ENCODE results near the gene SPATA4.
A peak's percentile ranks its signal among the peaks of the same experiment; 100 is the strongest.
"Not testable (repeated sequence)": the region's sequence is repeated elsewhere in the genome, so short reads cannot be mapped to it uniquely, and the experiment has no call there.

SPATA4 gene

DNA sequence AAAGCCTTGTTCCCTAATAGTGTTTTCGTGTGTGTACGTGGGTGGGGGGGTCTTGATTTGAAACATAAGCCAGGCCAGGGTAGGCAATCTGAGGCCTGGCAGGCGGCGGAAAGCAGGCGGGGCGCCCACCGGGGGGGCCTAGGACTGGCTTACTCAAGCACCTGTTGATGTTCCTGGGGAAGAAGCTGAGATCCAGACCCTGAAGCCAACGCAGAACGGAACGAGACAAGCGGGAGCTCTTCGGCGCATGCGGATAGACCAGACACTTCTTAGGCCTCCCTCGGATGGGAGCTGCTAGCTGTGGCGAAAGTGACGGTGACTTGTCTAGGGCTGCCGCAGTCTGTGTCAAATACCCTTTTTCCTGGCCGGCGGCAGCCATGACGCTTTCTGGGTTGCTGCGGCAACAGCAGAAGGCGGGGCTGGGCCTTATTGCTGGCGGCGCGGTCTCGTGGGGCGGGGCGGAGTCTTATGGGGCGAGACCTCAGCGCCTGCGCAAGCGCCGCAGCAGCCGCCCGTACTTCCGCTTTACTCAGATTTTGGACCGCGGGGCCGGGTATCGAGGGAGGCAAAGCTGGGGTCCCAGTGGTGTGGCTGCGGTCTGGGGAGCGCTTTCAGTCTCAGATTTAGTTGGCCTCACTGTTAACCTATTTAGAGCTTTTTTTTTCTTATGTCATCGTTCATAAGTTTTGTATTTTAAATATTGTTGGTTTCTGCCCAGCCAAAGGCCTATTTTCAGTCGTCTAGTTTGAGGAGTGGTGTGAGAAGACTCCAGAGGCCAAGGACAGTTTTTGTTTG lies at the start of gene SPATA4:
Gene SPATA4, minus strand, starts transcription at position 402 of the 795 bp plus-strand sequence. Its CDS starts 23 bp downstream, at position 379.
- peak; percentile 63 for DNase-seq

DNA sequence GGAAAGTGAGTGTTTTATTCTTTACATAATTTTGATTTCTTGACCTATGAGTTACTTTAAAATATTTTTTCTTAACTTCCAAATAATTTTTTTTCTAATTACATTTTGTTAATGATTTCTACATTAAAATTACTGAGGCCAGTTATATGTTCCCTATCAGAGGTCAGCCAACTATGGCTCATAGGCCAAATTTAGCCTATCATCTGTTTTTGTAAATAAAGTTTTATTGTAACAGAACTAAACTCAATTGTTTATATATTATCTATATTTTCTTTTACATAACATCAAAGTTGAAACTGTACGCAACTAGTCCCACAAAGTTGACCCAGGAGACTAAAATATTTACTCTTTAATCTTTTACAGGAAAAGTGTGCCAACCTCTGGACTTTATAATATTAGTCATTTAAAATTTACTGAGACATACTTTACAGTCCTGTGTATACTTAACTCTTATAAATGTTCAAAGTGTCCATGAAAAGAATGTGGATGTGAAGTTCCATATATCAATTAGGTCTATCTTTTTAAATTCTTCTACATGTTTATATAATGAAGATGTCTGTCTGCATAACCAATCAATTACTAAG lies 47.5 kb upstream of the SPATA4 start:
- no peak for DNase-seq

DNA sequence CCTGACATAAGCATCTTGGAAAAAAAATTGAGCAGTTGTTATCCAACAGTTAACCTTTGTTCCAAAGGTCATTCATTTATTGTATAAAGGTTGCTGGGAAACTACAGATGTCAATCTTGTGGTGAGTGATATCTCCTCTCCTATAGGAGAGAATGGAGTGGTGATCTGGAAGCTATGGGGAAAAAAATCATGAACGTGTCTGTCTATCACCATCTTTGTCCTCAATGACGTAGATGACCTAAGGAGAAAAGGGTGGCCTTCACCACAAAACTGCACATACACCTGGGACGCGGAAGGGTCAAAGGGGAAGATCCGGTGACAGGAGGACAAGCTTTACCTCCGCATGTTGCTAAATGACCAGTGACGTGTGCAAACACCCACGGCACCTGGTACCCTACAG lies 46.3 kb upstream of the SPATA4 start:
- no peak for DNase-seq

DNA sequence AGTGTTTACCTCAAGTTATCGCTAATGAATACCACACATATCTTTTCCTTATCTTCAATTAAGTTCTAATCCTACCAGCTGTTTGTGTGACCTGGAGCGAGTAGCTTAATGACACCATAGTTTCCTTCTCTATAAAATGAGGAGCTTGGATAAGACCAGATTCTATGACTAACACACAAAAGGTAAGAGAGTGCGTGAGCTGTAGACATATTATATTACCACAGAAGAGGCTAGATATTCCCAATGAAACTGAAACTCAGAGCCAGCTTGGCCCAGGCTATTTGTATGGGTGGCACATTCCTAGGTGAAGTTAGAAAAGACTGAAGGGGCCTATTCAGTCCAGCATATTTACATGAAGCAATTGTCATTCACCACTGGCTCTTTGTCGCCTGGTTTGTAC lies 43.4 kb upstream of the SPATA4 start:
- no peak for DNase-seq

DNA sequence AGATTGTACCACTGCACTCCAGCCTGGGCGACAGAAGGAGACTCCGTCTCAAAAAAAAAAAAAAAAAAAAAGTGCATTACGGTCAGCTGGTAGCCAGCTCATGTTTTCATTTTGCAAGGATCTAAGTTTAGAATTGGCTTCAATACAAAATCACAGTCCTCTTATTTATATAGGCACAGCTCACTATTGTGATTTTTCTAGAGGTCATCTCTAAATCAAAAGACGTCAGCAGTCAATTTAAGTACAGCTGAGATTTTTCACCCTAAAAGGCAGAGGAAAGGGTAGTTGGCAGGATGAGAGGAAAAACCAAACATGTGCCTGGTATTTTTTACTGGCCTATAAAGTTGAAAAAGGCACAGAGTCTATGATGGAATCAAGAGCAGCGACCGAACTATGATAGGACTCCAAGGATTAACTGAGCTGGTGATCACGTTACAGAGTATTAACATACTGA lies 42.8 kb upstream of the SPATA4 start:
- DNase-seq = no peak

DNA sequence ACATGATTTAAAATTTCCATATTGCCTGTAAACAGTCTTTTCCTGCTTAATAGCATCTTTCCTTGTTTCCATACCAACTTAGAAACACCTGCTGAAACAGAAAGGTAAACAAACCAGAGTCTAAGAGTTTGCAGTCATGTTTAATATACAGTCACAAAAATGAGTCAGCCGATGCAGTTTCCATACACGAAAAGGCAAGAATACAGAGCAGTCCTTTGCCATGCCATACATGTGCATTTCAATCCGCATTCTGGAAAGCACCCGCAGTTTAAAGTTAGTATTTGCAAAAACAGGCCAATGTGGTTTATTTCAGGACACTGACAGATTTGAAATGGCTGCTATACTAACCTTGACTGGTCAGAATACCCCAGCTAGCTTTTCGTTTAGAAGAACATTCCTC lies 41.6 kb upstream of the SPATA4 start:
- DNase-seq = no peak

DNA sequence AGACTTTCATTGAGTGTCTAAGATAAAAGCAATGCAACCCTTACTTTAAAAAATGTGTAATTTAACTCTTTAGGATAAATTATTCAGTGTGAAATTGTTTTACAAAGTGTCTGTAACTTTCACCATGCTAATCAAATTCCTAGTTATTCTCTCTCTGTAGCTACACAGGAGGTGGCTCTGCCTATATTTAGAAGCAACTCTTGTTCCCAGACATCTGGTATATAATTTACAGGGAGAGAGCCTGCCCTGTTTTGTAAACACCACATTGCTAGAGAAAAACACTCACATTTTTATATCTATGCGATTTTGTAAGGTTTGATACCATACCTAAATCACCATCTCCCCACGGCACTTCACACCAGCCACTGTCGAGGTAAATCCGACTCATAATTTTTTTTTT lies 35.5 kb upstream of the SPATA4 start:
- no peak for DNase-seq

DNA sequence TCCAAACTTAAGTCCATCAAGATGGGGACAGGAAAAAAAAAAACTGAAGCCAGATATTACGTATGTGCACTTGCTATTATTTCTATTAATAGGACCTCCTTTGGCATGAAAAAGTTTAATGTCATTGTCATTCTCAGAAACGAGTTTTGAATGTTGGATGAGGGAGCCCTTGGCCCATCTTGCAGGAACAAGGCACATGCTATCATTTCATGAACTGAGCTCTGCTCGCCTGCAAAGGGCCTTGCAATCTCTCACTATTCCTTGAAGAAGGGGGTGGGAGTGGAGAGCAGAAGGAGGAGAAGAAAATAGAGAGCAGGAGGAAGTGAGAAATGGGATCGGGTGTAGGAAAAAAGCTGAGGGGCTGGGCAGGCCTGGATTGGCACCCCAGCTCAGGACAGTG lies 34.3 kb upstream of the SPATA4 start:
- DNase-seq = no peak

DNA sequence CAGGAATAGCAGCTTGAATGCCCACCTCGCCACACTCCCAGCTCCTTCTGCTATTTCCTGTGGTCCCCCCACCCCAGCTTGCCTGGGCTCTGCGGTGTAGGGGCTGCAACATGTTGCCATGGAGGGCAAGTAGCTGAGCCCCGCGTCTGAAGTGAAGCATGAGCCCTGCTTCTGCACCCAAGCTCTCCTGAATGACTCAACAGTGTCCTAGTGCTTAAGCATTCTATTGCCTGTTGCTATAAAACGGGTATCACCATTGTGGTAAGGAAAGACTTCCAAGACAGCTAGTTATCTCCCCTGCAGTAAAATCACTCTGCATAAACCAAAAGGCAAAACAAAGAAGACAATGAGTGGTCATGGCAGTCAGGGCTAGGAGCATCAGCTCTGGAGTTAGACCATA lies 31.4 kb upstream of the SPATA4 start:
- no peak for DNase-seq

DNA sequence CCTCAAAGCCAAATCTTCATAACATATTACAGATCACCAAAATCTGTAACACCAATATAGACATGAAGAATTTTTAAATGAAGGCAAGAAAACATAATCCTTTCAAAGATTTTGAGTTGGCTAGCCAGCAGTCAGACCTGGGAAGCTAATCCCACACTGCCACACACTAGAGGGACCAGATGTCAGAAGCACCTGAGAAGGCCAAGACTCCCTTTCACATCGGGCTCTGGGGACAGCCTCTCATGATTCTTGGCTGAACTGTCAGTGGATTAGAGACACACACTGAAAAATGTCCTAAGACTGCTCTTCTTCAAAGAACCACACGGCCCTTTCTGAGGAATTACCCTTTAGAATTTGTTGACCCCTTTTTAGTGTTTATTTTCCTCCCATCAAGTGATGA lies 28.2 kb upstream of the SPATA4 start:
- no peak for DNase-seq

DNA sequence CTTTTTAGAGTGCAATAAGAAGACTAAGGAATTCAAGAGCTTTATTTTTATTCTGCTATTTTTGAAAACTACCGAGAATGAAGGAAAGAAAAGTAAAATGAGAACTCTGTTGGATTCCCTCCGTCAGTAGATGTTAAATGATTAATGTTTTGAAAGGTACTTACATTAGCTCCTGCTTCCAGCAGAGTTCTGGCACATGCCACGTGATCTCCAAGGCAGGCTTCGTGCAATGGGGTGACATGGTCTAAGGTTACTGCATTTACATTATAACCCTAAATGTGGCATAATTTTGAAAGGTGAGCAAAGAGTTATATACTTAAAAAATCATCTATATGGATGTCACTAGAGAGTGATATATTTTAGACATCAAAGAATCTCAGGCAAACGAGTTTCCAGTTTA lies 26.8 kb upstream of the SPATA4 start:
- no peak for DNase-seq

DNA sequence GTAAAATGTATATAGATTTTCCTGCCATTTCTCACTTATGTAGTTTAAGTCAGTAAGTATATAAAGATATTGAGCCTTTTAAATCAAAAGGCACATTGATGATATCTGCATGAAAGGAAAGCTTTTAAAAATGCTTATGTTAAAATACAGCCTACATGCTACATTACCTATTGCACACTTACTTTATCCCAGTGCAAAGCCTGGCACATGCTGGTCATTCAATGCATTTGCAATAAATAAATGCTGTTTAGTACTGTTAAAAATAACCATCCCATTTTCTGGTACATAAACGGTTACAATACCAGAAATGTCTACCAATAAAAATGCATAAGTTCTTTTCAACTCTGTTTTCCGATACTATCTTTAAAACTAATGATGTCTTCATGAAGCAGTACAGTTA lies 22.1 kb upstream of the SPATA4 start:
- DNase-seq = no peak

DNA sequence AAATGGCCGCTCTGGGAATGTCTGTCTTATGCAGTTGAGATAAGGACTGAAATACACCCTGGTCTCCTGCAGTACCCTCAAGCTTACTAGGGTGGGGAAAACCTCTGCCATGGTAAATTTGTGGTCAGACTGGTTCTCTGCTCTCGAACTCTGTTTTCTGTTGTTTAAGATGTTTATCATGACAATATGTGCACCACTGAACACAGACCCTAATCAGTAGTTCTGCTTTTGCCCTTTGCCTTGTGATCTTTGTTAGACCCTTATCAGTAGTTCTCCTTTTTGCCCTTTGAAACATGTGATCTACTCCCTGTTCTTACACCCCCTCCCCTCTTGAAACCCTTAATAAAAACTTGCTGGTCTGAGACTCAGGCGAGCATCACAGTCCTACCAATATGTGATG lies 17.0 kb upstream of the SPATA4 start:
- not testable (repeated sequence) for DNase-seq

DNA sequence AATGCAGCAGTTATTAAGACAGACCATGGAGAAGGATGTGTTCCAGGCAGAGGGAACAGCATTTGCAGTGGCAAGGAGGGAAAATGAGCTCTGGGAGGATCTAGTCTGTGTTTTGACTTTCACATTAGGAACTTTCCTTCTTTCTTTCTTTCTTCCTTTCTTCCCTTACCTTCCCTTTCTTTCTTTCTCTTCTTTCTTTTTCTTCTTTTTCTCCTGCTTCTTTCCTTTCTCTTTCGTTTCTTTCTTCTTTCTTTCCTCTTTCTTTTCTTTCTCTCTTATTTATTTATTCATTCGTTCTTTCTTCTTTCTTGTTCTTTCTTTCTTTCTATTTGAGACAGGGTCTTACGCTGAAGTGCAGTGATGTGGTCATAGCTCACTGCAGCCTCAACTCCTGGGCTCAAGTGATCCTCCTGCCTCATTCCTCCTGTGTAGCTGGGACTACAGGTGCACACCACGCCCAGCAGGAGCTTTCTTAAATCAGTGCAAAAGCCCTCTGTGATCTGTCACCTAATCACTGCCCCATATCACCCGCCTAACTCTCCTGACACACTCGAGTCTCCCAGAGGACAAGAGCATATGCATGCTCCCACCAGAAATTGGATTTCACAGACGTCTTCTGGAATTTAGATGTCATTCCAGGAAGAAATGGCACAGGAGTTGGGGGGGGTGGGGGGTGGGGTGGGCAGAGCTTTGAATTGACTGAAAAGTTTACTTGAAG lies 15.4 kb upstream of the SPATA4 start:
- no peak for DNase-seq

DNA sequence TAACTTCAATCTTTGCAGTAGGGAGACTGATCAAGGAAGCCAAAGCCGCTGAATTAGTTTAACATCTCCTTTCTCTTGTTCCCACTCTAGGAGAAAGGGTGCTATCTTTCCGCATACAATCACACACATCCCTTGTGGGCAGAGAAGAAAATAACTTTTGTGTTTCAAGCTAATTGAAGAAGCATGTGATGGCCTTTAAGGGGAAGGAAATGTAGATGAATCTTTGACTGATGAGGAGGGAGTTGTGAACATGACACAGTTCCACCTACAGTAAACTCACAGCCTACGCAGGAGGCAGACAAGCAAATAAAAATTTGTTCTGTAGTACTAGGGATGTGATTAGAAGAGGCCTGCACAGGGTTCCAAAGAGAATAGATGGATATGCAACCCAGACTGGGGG lies 14.7 kb upstream of the SPATA4 start:
- DNase-seq = no peak

DNA sequence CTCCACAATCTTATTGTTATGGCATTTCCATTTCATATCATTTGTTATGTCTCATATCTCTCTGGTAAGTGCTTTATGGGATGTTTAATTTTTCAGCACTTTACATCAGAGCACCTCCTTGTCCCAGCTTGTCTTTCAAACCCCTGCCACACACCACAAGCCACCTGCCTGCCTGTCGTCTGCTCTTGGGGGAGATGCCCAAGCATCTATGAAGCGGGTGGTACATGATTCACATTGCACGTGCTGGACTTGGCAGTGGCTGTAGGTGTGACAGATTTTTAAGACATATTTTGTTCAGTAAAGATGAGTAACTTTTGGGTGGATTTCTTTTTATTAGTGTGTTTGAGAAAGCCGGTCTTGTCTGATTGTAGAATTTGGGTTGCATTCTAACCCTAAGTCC lies 14.2 kb upstream of the SPATA4 start:
- no peak for DNase-seq

DNA sequence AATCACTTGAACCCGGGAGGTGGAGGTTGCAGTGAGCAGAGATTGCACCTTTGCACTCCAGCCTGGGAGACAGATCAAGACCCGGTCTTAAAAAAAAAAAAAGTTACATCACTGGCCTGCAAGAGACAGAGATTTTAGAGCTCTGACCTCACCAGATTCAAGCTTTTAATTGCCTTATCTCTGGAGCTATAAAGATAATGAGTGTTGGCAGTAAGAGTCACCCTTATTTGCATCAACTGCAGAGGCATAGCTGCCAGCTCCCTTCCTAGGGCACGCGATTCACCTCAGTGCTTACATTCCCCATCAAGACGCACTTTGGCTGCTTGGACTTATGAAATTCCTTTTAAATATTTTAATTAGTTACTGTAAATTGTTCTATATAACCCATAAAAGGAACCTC lies 12.5 kb upstream of the SPATA4 start:
- DNase-seq = no peak

DNA sequence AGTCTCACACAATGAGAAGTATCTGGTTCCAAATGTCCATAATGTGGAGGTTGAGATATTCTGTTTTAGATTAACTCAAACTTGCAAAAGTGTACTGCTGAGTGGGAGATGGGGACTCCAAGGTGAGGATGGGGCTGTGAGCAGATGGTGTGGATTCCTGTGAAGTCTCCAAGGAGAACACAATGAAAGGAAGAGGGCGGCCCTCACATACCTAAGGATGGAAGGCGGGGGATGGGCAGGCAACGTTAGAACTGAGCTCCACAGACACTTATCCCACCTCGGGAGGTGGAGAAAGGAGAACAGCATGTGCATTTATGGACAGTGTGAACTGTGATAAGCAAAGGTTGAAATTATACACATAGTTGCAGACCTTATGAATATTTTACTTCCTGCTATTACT lies 9.9 kb upstream of the SPATA4 start:
- DNase-seq = no peak

DNA sequence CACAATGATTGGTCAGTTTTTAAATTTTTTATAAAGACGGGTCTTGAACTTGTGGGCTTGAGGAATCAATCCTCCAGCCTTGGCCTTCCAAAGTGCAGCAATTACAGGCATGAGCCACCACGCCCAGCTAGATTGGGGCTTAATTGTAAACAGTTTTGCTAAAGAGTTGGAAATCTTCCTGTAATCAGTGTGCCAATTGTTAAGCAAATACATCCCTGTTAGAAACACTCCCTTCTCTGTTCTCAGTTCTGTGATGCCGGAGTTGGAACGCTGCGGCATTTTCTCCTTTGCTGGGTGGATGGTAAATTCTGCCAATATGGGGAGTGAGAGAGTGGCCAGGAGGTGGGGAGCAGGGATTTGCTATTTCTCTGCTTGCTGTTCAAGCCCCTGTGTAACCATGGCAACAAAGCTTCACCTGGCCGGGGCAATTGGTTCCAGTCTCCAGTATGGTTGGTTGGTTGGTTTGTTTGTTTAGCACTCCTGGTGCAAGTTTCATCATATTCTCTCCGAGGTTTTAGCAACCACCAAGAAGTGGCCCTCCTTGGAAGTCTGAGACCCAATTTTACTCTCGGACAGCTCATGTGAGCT lies 3.0 kb upstream of the SPATA4 start:
- no peak for DNase-seq

DNA sequence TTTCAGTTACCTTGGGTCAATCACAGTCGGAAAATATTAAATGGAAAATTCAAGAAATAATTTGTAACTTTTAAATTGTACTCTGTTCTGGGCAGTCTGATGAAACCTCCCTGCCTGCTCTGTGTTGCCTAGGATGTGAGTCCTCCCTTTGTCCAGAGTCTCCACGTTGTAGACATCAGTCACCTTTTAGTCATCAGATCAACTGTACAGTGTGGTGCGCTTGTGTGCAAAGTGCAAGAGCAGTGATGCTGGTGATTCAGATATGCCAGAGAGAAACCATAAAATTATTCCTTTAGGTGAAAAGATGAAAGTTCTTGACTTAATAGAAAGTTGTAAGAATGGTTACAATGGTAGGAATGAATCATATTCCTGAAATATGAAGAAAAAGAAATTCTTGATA lies 1.4 kb downstream of the SPATA4 start:
- DNase-seq = no peak

DNA sequence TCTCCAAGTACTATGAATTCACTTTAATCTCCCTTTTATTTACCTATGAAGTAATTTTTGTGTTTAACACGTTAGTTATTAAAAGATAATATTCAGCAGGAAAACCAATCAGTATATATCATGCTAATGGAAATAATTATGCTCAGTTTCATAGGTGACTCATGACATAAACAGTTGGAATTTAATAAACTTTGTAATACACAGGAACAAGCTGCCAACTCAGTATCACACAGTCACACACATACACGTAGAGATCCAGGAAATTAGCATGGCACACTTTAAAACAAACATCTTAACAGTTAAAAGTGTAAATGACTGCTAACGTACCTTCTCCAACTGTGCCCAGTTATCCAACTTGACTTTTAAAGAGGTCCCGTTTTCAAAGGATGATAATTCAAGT lies 2.3 kb downstream of the SPATA4 start:
- DNase-seq = no peak

DNA sequence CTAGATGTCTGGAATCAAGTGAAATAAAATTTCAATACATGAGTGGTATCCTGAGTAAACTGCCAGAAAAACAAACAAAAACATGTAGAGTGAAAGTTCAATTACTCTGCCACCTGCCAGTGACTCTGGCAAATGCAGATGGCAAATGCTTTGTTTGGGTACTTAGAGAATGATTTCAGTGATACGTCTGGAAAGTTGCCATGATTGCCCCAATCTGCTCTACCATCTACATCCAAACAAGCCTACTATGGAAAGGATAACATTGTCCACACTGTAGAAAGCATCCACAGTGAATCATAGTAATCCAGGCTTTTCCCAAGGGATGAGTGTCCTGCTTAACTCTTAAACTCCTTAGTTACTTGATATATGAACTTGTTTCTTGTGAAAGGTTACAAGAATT lies 3.4 kb downstream of the SPATA4 start:
- peak; percentile 24 for DNase-seq

DNA sequence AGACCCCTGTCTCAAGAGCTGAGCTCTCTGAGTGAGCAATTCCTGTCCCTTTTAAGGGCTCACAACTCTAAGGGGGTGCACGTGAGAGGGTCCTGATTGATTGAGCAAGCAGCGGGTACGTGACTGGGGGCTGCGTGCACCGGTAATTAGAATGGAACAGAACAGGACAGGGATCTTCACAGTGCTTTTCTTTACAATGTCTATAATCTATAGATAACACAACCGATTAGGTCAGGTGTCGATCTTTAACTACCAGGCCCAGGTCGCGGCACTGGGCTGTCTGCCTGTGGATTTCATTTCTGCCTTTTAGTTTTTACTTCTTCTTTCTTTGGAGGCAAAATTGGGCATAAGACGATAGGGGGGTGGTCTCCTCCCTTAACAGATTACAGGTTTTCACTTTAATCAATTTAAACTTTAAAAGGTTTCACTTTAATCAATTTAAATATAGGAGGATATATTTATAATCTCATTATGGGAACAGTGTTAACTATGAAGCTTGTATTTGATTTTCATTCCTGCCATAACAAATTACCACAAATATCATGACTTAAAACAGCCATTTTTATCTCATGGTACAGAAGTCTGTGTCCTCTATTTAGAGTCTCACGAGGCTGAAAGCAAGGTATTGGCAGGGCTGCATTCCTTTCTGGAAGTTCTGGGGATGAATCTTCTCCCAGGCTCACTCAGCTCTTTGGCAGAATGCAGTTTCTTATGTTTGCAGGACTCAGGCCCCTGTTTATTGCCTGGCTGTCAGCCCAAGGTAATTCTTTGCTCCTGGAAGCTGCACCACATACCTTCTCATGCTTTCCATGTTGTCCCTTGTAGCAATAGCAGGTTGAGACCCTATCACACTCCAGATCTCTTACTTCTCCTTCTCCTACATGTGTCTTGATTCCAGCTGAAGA lies 5.2 kb downstream of the SPATA4 start:
- no peak for DNase-seq
